ENCODE results near the gene CLDN19. TPM values are rescaled to one million over a fixed set of nuclear protein-coding genes. Genes with fewer than 3 reads are reported as not detected.

CLDN19 gene
- total RNA-seq, 6 experiments from 2014 or later, result not detected

GRCh38 chr1:42737257-42737656 lies 2.8 kb downstream of the CLDN19 start:
- Mint-ChIP-seq H3K9me3 (no peaks in the 10 kb centered on the region), H3K27me3 (ENCODE audit: insufficient read depth) (peaks cover 4% of the 10 kb centered on the region), H3K4me1 (ENCODE audit: low read depth) (no peaks in the 10 kb centered on the region; the same call in 1 of the 2 replicates), H3K4me3 (no peak overlapping the region), H3K27ac (no peak overlapping the region), H3K36me3 (ENCODE audit: low read depth) (no peaks in the 10 kb centered on the region)
- peak; percentile 33 for TF ChIP-seq CTCF (IDR thresholded peaks at IDR 0.05)
- DNase-seq, result no peak

GRCh38 chr1:42736571-42737200 lies 3.4 kb downstream of the CLDN19 start:
- Mint-ChIP-seq H3K4me3 (no peak overlapping the region), H3K27ac (no peak overlapping the region), H3K9me3 (no peaks in the 10 kb centered on the region), H3K4me1 (ENCODE audit: low read depth) (no peaks in the 10 kb centered on the region), H3K36me3 (ENCODE audit: low read depth) (no peaks in the 10 kb centered on the region), H3K27me3 (ENCODE audit: insufficient read depth) (peaks cover 4% of the 10 kb centered on the region)
- TF ChIP-seq CTCF (IDR thresholded peaks at IDR 0.05), result no peak
- no peak for DNase-seq

GRCh38 chr1:42736152-42736551 lies 3.9 kb downstream of the CLDN19 start:
- Mint-ChIP-seq H3K4me3 (no peak overlapping the region), H3K9me3 (no peaks in the 10 kb centered on the region), H3K4me1 (ENCODE audit: low read depth) (no peaks in the 10 kb centered on the region), H3K27me3 (ENCODE audit: insufficient read depth) (peaks cover 4% of the 10 kb centered on the region), H3K27ac (no peak overlapping the region), H3K36me3 (ENCODE audit: low read depth) (no peaks in the 10 kb centered on the region)
- TF ChIP-seq CTCF (IDR thresholded peaks at IDR 0.05), result peak; percentile 45
- no peak for DNase-seq

- no peak overlapping the region for H3K27ac Mint-ChIP-seq
- no peak overlapping the region for H3K4me3 Mint-ChIP-seq
- no peak for TF ChIP-seq CTCF (IDR thresholded peaks at IDR 0.05)
- no peaks in the 10 kb centered on the region for H3K9me3 Mint-ChIP-seq
- DNase-seq, result no peak
- H3K4me1 Mint-ChIP-seq (ENCODE audit: low read depth), result no peaks in the 10 kb centered on the region
- H3K27me3 Mint-ChIP-seq (ENCODE audit: insufficient read depth), result peaks cover 4% of the 10 kb centered on the region
- no peaks in the 10 kb centered on the region for H3K36me3 Mint-ChIP-seq (ENCODE audit: low read depth)
Measured at GRCh38 chr1:42735477-42736105, 4.4 kb downstream of the CLDN19 start.

- H3K9me3 Mint-ChIP-seq, result no peaks in the 10 kb centered on the region
- H3K36me3 Mint-ChIP-seq (ENCODE audit: low read depth), result no peaks in the 10 kb centered on the region
- H3K27me3 Mint-ChIP-seq (ENCODE audit: insufficient read depth), result peaks cover 5% of the 10 kb centered on the region
- no peak for DNase-seq
- no peak overlapping the region for H3K4me3 Mint-ChIP-seq
- no peaks in the 10 kb centered on the region for H3K4me1 Mint-ChIP-seq (ENCODE audit: low read depth)
- H3K27ac Mint-ChIP-seq, result no peak overlapping the region
- no peak for TF ChIP-seq CTCF (IDR thresholded peaks at IDR 0.05)
Measured at GRCh38 chr1:42735056-42735455, 5.0 kb downstream of the CLDN19 start.

Data from HFFc6 (cell line).